ENCODE results near the gene KIF2C. TPM values are rescaled to one million over a fixed set of nuclear protein-coding genes. Genes with fewer than 3 reads are reported as not detected.
"Not testable (repeated sequence)": the region's sequence is repeated elsewhere in the genome, so short reads cannot be mapped to it uniquely, and the experiment has no call there.

Gene KIF2C
- total RNA-seq, 1 donor from 2014 or later: 3.2 TPM

GRCh38 chr1:44812822-44813543 lies 73.3 kb downstream of the KIF2C start:
- Histone ChIP-seq H3K4me1 (ENCODE audit: insufficient read depth, low read length) (peaks cover 62% of the 10 kb centered on the region), H3K4me2 (ENCODE audit: low read length) (peak overlapping the region; percentile 86), H3K27me3 (ENCODE audit: insufficient read depth, low read length) (no peaks in the 10 kb centered on the region), H3K4me3 (ENCODE audit: insufficient read depth, low read depth, low read length) (peak overlapping the region; percentile 26), H3K9ac (ENCODE audit: low read length) (peak overlapping the region; percentile 56), H2AFZ (ENCODE audit: low read depth, low read length) (no peak overlapping the region), H3K79me2 (ENCODE audit: insufficient read depth, low read length) (peaks cover 39% of the 10 kb centered on the region), H3K27ac (ENCODE audit: low read depth, low read length) (peak overlapping the region; percentile 61), H3K9me3 (ENCODE audit: insufficient read depth, low read depth, low read length) (no peaks in the 10 kb centered on the region), H3K36me3 (ENCODE audit: insufficient read depth, low read length) (peaks cover 14% of the 10 kb centered on the region), H4K20me1 (ENCODE audit: insufficient read depth, low read length) (peaks cover 7% of the 10 kb centered on the region)
- Mint-ChIP-seq H3K27me3 (ENCODE audit: low read depth, unreplicated experiment) (no peaks in the 10 kb centered on the region), H3K4me3 (ENCODE audit: unreplicated experiment) (no peak overlapping the region), H3K9me3 (ENCODE audit: unreplicated experiment) (peaks cover 3% of the 10 kb centered on the region), H3K36me3 (ENCODE audit: low read depth, unreplicated experiment) (peaks cover 16% of the 10 kb centered on the region), H3K4me1 (ENCODE audit: low read depth, unreplicated experiment) (peaks cover 59% of the 10 kb centered on the region), H3K27ac (ENCODE audit: unreplicated experiment) (peak overlapping the region; percentile 53)
- DNase-seq (ENCODE audit: low read depth) (no peak), FAIRE-seq (no peak)
- TF ChIP-seq EZH2 (IDR thresholded peaks at IDR 0.05; ENCODE audit: insufficient read depth, low read length): no peak
- TF ChIP-seq CTCF (IDR thresholded peaks at IDR 0.05; ENCODE audit: insufficient read depth, low read depth, low read length): no peak

DNA sequence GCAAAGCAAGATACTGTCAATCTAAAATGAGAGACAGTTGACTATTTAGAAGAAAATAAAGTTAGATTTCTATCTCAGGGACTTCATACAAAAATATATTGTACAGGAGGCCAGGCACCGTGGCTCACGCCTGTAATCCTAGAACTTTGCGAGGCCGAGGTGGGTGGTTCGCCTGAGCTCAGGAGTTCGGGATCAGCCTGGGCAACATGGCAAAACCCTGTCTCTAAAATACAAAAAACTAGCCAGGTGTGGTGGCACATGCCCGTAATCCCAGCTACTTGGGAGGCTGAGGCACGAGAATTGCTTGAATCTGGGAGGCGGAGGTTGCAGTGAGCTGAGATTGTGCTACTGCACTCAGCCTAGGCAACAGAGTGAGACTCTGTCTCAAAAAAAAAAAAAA lies 76.3 kb downstream of the KIF2C start:
- not testable (repeated sequence) for H3K27me3 ChIP-seq (ENCODE audit: insufficient read depth, low read length); DNase-seq (ENCODE audit: low read depth); H3K27ac ChIP-seq (ENCODE audit: low read depth, low read length); H3K9ac ChIP-seq (ENCODE audit: low read length); H3K4me3 ChIP-seq (ENCODE audit: insufficient read depth, low read depth, low read length); H3K9me3 ChIP-seq (ENCODE audit: insufficient read depth, low read depth, low read length); FAIRE-seq; H3K4me3 Mint-ChIP-seq (ENCODE audit: unreplicated experiment); H2AFZ ChIP-seq (ENCODE audit: low read depth, low read length); H3K9me3 Mint-ChIP-seq (ENCODE audit: unreplicated experiment); H4K20me1 ChIP-seq (ENCODE audit: insufficient read depth, low read length); H3K27me3 Mint-ChIP-seq (ENCODE audit: low read depth, unreplicated experiment); H3K4me2 ChIP-seq (ENCODE audit: low read length)
- H3K27ac Mint-ChIP-seq (ENCODE audit: unreplicated experiment): peak overlapping the region; percentile 41
- H3K79me2 ChIP-seq (ENCODE audit: insufficient read depth, low read length): peaks cover 16% of the 10 kb centered on the region
- peaks cover 14% of the 10 kb centered on the region for H3K36me3 ChIP-seq (ENCODE audit: insufficient read depth, low read length)
- H3K36me3 Mint-ChIP-seq (ENCODE audit: low read depth, unreplicated experiment): peaks cover 16% of the 10 kb centered on the region
- peaks cover 37% of the 10 kb centered on the region for H3K4me1 Mint-ChIP-seq (ENCODE audit: low read depth, unreplicated experiment)
- peaks cover 43% of the 10 kb centered on the region for H3K4me1 ChIP-seq (ENCODE audit: insufficient read depth, low read length)

GRCh38 chr1:44817307-44817706 lies 77.7 kb downstream of the KIF2C start:
- FAIRE-seq: no peak
- H3K36me3 ChIP-seq (ENCODE audit: insufficient read depth, low read length): peaks cover 14% of the 10 kb centered on the region
- Mint-ChIP-seq H3K36me3 (ENCODE audit: low read depth, unreplicated experiment) (peaks cover 14% of the 10 kb centered on the region), H3K27ac (ENCODE audit: unreplicated experiment) (no peak overlapping the region), H3K4me3 (ENCODE audit: unreplicated experiment) (no peak overlapping the region), H3K9me3 (ENCODE audit: unreplicated experiment) (peaks cover 3% of the 10 kb centered on the region), H3K4me1 (ENCODE audit: low read depth, unreplicated experiment) (peaks cover 24% of the 10 kb centered on the region), H3K27me3 (ENCODE audit: low read depth, unreplicated experiment) (peaks cover 2% of the 10 kb centered on the region)
- H3K4me2 ChIP-seq (ENCODE audit: low read length): no peak overlapping the region
- peaks cover 11% of the 10 kb centered on the region for H3K79me2 ChIP-seq (ENCODE audit: insufficient read depth, low read length)
- no peak overlapping the region for H3K4me3 ChIP-seq (ENCODE audit: insufficient read depth, low read depth, low read length)
- no peak overlapping the region for H3K27ac ChIP-seq (ENCODE audit: low read depth, low read length)
- peaks cover 29% of the 10 kb centered on the region for H3K4me1 ChIP-seq (ENCODE audit: insufficient read depth, low read length)
- no peak overlapping the region for H3K9ac ChIP-seq (ENCODE audit: low read length)
- no peaks in the 10 kb centered on the region for H4K20me1 ChIP-seq (ENCODE audit: insufficient read depth, low read length)
- DNase-seq (ENCODE audit: low read depth): no peak
- no peaks in the 10 kb centered on the region for H3K27me3 ChIP-seq (ENCODE audit: insufficient read depth, low read length)
- no peak overlapping the region for H2AFZ ChIP-seq (ENCODE audit: low read depth, low read length)
- no peaks in the 10 kb centered on the region for H3K9me3 ChIP-seq (ENCODE audit: insufficient read depth, low read depth, low read length)
- TF ChIP-seq CTCF (IDR thresholded peaks at IDR 0.05; ENCODE audit: insufficient read depth, low read depth, low read length): no peak
- no peak for TF ChIP-seq EZH2 (IDR thresholded peaks at IDR 0.05; ENCODE audit: insufficient read depth, low read length)

Other genes starting within 250 kb of the KIF2C start
- gene TMEM53, start 65.4 kb upstream of the KIF2C start, total RNA-seq: 5.8 and 7.3 TPM in 2 replicates
- 2.5 and 4.8 TPM in 2 replicates for gene ARMH1, start 65.1 kb upstream of the KIF2C start, total RNA-seq
- not detected in 2 replicates for gene RNU5D-1, start 8.7 kb upstream of the KIF2C start, total RNA-seq
- gene RPS8, start 35.7 kb downstream of the KIF2C start, total RNA-seq: 1,108 and 1,187 TPM in 2 replicates
- gene BEST4, start 48.3 kb downstream of the KIF2C start, total RNA-seq: 0.26 TPM in 1 of 2 replicates, not detected in the other
- 62.0 and 66.4 TPM in 2 replicates for gene PLK3, start 60.5 kb downstream of the KIF2C start, total RNA-seq
- 0.50 and 0.53 TPM in 2 replicates for gene DYNLT4, start 67.5 kb downstream of the KIF2C start, total RNA-seq
- 30.3 and 30.6 TPM in 2 replicates for gene BTBD19, start 68.7 kb downstream of the KIF2C start, total RNA-seq
- gene PTCH2, start 103.4 kb downstream of the KIF2C start, total RNA-seq: 0.65 and 0.89 TPM in 2 replicates
- 28.1 and 28.2 TPM in 2 replicates for gene EIF2B3, start 246.8 kb downstream of the KIF2C start, total RNA-seq

Measured in astrocyte (in vitro differentiated cells and primary cell).